Heart left ventricle (tissue), 13 donors: Measurements from ENCODE around the gene OPN4.

Source experiments
- CTCF ChIP-seq, 12 donors: fragments of 200-600 bp; sonication (generic) in 4 of 12; IDR thresholded peaks; one replicate each; pipeline versions ENCODE4 v1.5.0 to v1.8.0; 2018 to 2022; ENCODE audit warnings: antibody characterized with exemption in 12 of 12, mild to moderate bottlenecking in 5 of 12
- POLR2A ChIP-seq, 2 donors: fragments of 450-650 bp; IDR thresholded peaks; one replicate each; pipeline ENCODE4 v1.6.1; 2017; ENCODE audit warnings: antibody characterized with exemption in 2 of 2, mild to moderate bottlenecking in 2 of 2, moderate library complexity in 2 of 2
- donor health status: ischemic (EF 13 %, LVEDD 7.1; RV severe dilation, severe dysfunction).
- donor health status: DM: no; HTN: yes; CAD: no.
- donor health status: DM: no; HTN: no; CAD: no.
- donor health status: ischemic (EF 25% LVEDD 6.9; RV normal size, moderate dysfunction).
- donor health status: ischemic (EF 25% LVEDD 5.7; RV mildly dilated, moderate dysfunction).
- donor health status: ischemic (EF 35%, LVEDD 5.7; RV mildly dilated, moderate dysfunction).
- donor health status: nonischemic (EF 11% LVEDD 7.7; RV severe dilation, severe dysfunction).
- donor health status: DM: yes; HTN: yes; CAD: no.
- donor health status: PGD.
- donor health status: ischemic (EF 29% LVEDD 5.4; RV normal size, mild dysfunction).
- donor health status: nonischemic (EF 23%, LVEDD 6.1; RV moderate dilation, normal function).

GRCh38 chr10:86674912-86675311 is 20.6 kb downstream of the OPN4 start:
- no peak for TF ChIP-seq POLR2A (IDR thresholded peaks at IDR 0.05)
- no peak for TF ChIP-seq CTCF (IDR thresholded peaks at IDR 0.05)
